ENCODE data around the gene OR52A1.

Gene OR52A1

DNA sequence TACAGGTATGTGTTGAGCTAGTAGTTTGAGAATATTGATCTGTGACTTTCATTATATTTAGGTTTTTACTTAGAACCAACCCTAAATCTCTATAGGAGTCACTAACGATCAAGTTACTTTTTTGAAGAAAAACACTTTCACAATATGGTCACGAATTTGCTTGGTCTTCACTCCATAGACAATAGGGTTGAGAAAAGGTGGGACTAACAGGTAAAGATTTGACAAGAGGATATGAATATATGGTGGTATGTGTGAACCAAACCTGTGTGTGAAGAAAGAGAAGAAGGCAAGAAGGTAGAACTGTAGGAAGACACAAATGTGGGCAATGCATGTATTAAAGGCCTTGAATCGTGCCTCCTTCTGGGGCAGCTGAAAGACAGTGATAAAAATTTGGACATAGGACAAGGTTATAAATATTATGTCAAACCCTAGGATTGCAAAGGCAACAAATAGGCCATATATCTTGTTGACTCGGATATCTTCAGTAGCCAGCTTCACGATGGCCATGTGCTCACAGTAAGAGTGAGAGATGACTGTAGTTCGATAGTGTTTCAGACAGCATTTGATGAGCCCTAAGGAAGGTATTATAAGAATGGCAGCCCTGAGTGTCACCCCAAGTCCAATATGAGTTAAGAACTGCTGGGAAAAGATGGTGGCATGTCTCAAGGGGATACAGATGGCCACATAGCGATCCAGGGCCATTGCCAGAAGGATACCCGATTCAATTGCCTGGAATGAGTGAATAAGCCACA lies 22.8 kb downstream of the OR52A1 start:
- H3K4me3 ChIP-seq (ENCODE audit: low read depth, low read length): no peak overlapping the region
- TF ChIP-seq CTCF (IDR thresholded peaks at IDR 0.05; ENCODE audit: insufficient read depth, low read depth, low read length, missing control alignments): no peak
- DNase-seq (ENCODE audit: low read depth): no peak

DNA sequence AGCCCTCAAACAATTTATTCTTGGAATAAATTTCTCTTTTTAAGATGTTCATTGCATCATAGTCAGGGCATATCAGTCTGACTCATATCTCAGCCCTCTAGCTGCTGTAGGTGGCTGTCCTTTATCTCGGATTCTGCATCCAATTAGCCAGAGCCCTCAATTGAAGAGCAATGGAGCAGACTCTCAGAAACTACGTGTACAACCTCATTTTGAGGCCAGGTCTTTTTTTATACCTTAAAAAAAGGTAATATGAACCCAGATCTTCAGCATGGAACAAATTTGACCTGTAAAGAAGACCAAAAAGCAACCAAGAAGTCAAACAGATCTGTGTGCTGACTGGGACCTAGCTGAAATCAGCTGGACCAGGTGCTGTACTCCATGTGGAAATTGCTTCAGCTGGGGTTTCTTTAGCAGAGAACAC lies 25.1 kb downstream of the OR52A1 start:
- no peak overlapping the region for H3K4me3 ChIP-seq (ENCODE audit: low read depth, low read length)
- TF ChIP-seq CTCF (IDR thresholded peaks at IDR 0.05; ENCODE audit: insufficient read depth, low read depth, low read length, missing control alignments): no peak
- DNase-seq (ENCODE audit: low read depth): no peak

- no peak overlapping the region for H3K4me3 ChIP-seq (ENCODE audit: low read depth, low read length)
- TF ChIP-seq CTCF (IDR thresholded peaks at IDR 0.05; ENCODE audit: insufficient read depth, low read depth, low read length, missing control alignments): no peak
- no peak for DNase-seq (ENCODE audit: low read depth)
These were observed 29.5 kb downstream of the OR52A1 start for GRCh38 chr11:5124891-5125620.

DNA sequence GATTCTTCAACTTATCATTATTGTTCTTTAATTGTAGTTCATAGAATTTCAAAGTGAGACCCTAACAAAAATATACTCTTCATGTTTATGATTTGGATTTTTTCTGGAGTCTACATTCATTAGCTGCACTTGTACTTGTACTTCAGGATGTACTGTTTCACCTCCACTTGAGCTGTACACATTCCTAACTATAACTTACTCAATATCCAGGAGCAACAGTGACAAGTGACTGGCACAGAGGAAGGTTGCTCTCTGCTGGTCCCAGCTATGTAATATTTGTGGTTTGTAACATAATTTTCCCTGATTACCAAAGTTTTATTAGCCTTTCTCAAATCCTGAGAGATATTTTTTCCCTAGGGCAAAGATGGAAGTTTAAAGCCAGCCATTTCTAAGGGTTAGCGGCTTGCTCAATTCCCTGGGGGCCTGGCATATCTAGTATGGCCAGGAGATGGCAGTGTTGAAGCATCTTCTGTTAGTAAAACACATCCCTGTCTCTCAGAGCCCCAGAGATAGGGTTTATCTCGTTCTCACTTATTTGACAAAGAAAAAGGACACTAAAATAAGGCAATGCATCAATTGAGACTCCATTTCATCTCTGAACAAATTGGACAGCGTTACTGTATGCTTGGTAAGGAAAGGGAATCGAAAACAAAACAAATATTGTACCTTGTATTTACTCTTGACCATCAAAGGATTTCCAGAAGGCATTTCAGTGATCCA lies 30.6 kb downstream of the OR52A1 start:
- no peak overlapping the region for H3K4me3 ChIP-seq (ENCODE audit: low read depth, low read length)
- TF ChIP-seq CTCF (IDR thresholded peaks at IDR 0.05; ENCODE audit: insufficient read depth, low read depth, low read length, missing control alignments): peak; percentile 66
- peak; percentile 72 for DNase-seq (ENCODE audit: low read depth)

- no peak for TF ChIP-seq CTCF (IDR thresholded peaks at IDR 0.05; ENCODE audit: insufficient read depth, low read depth, low read length, missing control alignments)
- no peak for DNase-seq (ENCODE audit: low read depth)
- no peak overlapping the region for H3K4me3 ChIP-seq (ENCODE audit: low read depth, low read length)
These were observed 35.7 kb downstream of the OR52A1 start for GRCh38 chr11:5118893-5119292.

DNA sequence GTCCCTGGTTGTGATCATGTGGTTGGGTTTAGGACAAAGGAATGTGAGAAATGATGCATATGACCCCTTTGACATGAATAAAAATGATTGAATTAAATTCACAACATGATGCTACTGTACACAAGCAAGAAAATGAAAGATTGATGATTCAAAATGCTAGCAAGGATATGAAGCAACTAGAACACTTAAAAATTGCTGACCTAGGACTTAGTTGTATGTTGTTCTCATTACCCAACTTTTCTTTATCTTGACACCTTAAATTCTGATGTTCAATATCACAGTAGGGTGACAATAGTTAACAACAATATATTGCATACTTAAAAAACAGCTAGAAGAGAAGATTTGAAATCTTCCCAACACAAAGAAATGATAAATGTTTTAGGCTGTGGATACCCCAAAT lies 37.0 kb downstream of the OR52A1 start:
- no peak for DNase-seq (ENCODE audit: low read depth)
- no peak overlapping the region for H3K4me3 ChIP-seq (ENCODE audit: low read depth, low read length)
- no peak for TF ChIP-seq CTCF (IDR thresholded peaks at IDR 0.05; ENCODE audit: insufficient read depth, low read depth, low read length, missing control alignments)

Data from GM12865 (cell line).